Spleen (tissue), 11 donors: ENCODE measurements around the gene KRT27. TPM values are rescaled to one million over a fixed set of nuclear protein-coding genes. Genes with fewer than 3 reads are reported as not detected.

Experiments
- DNase-seq: peaks from one replicate; pipeline ENCODE4 v3.0.0-alpha.2; 2020
- H3K27ac ChIP-seq, 8 donors: fragments of 200-600 bp; sonication (generic) in 7 of 8; 1 replicate in 4 of 8; 2 replicates in 4 of 8; pipeline versions ENCODE4 v1.5.0 to v1.8.0; 2016 to 2021; ENCODE audit warnings: inconsistent platforms in 4 of 8, mild to moderate bottlenecking in 4 of 8, moderate library complexity in 1 of 8
- H3K27me3 ChIP-seq, 7 donors: fragments of 200-600 bp; sonication (generic) in 6 of 7; replicated peaks in 1 of 7; 1 replicate in 4 of 7; 2 replicates in 3 of 7; pipeline versions ENCODE4 v1.5.0 to v1.8.0; 2016 to 2021; ENCODE audit warnings: inconsistent platforms in 3 of 7, mild to moderate bottlenecking in 1 of 7
- H3K36me3 ChIP-seq, 6 donors: fragments of 200-600 bp; sonication (generic) in 5 of 6; 1 replicate in 4 of 6; 2 replicates in 2 of 6; pipeline versions ENCODE4 v1.5.0 to v1.8.0; 2016 to 2021; ENCODE audit warnings: inconsistent platforms in 2 of 6
- H3K4me1 ChIP-seq, 6 donors: fragments of 200-600 bp; sonication (generic) in 5 of 6; 1 replicate in 3 of 6; 2 replicates in 3 of 6; pipeline versions ENCODE4 v1.5.0 to v1.8.0; 2016 to 2021; ENCODE audit warnings: inconsistent platforms in 3 of 6
- H3K4me3 ChIP-seq, 8 donors: fragments of 200-600 bp; sonication (generic) in 7 of 8; 1 replicate in 4 of 8; 2 replicates in 4 of 8; pipeline versions ENCODE4 v1.5.0 to v1.8.0; 2016 to 2021; ENCODE audit warnings: inconsistent platforms in 4 of 8, mild to moderate bottlenecking in 4 of 8, moderate library complexity in 2 of 8
- H3K9me3 ChIP-seq, 8 donors: fragments of 200-600 bp; sonication (generic) in 7 of 8; 1 replicate in 4 of 8; 2 replicates in 4 of 8; pipeline versions ENCODE4 v1.5.0 to v1.8.0; 2016 to 2021; ENCODE audit warnings: inconsistent platforms in 4 of 8
- CTCF ChIP-seq, 11 experiments: fragments of 200-600 bp in 7 of 11; fragments of 450-650 bp in 4 of 11; sonication (generic) in 4 of 11; IDR thresholded peaks in 8 of 11; conservative IDR thresholded peaks in 3 of 11; 1 replicate in 7 of 11; 2 replicates in 4 of 11; pipeline versions ENCODE4 v1.4.0 to v1.8.0; 2016 to 2021; ENCODE audit warnings: antibody characterized with exemption in 11 of 11, inconsistent platforms in 4 of 11, mild to moderate bottlenecking in 1 of 11
- POLR2A ChIP-seq, 3 donors: fragments of 450-650 bp; IDR thresholded peaks; one replicate each; pipeline ENCODE4 v1.5.1; 2017; ENCODE audit warnings: antibody characterized with exemption in 3 of 3, mild to moderate bottlenecking in 1 of 3
- POLR2AphosphoS5 ChIP-seq, 3 donors: sonication (generic); formaldehyde crosslinking; IDR thresholded peaks; one replicate each; pipeline ENCODE4 v1.5.1; 2017; ENCODE audit warnings: antibody characterized with exemption in 3 of 3
- WGBS, 5 donors: extraction: QIAGEN DNeasy Blood & Tissue Kit in 3 of 5; methylation state at CpG; one replicate each; pipeline versions ENCODE4 v1.1.5 to v1.1.7; 2013 to 2018; 5-methylcytosine and 5-hydroxymethylcytosine counted together
- intact Hi-C: fragments of 100-400 bp; cut with DNase I; formaldehyde crosslinking; loops from one replicate; pipeline ENCODE4 v1.15.0; 2023; ENCODE audit warnings: low total_unique reads
- polyA plus RNA-seq, 3 donors: library from polyadenylated mRNA; stranded (reverse); fragments of 200-250 nt; gene quantifications; one replicate each; pipeline ENCODE4 v1.2.1, GENCODE V29; 2013
- total RNA-seq, 7 donors: library from RNA; depleted of rRNA in 3 of 7; stranded (reverse); fragments of >200 nt in 3 of 7; fragmentation: NEBNext Ultra II Directional in 4 of 7; extraction: Animal tissue kit (Norgen Biotek cat#: 25700) in 4 of 7; gene quantifications; one replicate each; pipeline versions ENCODE4 v1.1.0 to v1.2.1, GENCODE V29; 2016 to 2021
- donor health status: healthy with polysubstance abuse.
- donor health status: DM: no; HTN: no; CAD: no; lungs with moderate emphysema.
- donor health status: DM: no; HTN: no; CAD: no.
- donor health status: Bipolar disorder and iron deficiency.
- donor health status: healthy.
- donor health status: DM: no; HTN: no; CAD: no.
- donor health status: DM: yes; HTN: yes; CAD: no.

Gene KRT27
- total and polyA plus RNA-seq, 10 donors, result 0.09 to 0.42 (median 0.12) TPM; not detected in 7

GRCh38 chr17:40793832-40794231, 11.5 kb upstream of the KRT27 start:
- no peak for DNase-seq
- TF ChIP-seq POLR2A (IDR thresholded peaks at IDR 0.05) (no peak), CTCF (IDR thresholded peaks at IDR 0.05 in 8 of 11, conservative IDR thresholded peaks at IDR 0.05 in 3 of 11) (no peak), POLR2AphosphoS5 (IDR thresholded peaks at IDR 0.05) (no peak)
- Histone ChIP-seq H3K9me3 (no peaks in the 10 kb centered on the region), H3K4me3 (no peak overlapping the region), H3K27ac (no peak overlapping the region), H3K4me1 (no peaks in the 10 kb centered on the region), H3K36me3 (no peaks in the 10 kb centered on the region), H3K27me3 (peaks cover 0 to 43% (median 10%) of the 10 kb centered on the region in 7 donors)
- WGBS, 5 donors, result 69 to 84% (median 82%) methylated on average over 10 of the region's 10 CpGs
- intact Hi-C loops, result no loop called here

- Histone ChIP-seq H3K27me3 (peaks cover 0 to 28% (median 5%) of the 10 kb centered on the region in 7 donors), H3K4me3 (no peak overlapping the region), H3K9me3 (no peaks in the 10 kb centered on the region), H3K4me1 (peaks cover 0 to 7% (median 0%) of the 10 kb centered on the region in 6 donors), H3K27ac (no peak overlapping the region), H3K36me3 (no peaks in the 10 kb centered on the region)
- no peak for DNase-seq
- intact Hi-C loops, result no loop called here
- TF ChIP-seq CTCF (IDR thresholded peaks at IDR 0.05 in 8 of 11, conservative IDR thresholded peaks at IDR 0.05 in 3 of 11) (peak in 7 of 11 experiments; percentile 13 to 50 (median 29)), POLR2A (IDR thresholded peaks at IDR 0.05) (no peak), POLR2AphosphoS5 (IDR thresholded peaks at IDR 0.05) (no peak)
- 45 to 57% (median 49%) methylated on average over 6 of the region's 6 CpGs for WGBS, 5 donors
Observed at GRCh38 chr17:40791787-40792436, 9.6 kb upstream of the KRT27 start.

GRCh38 chr17:40791111-40791510, 8.8 kb upstream of the KRT27 start:
- intact Hi-C loops, result no loop called here
- Histone ChIP-seq H3K9me3 (no peaks in the 10 kb centered on the region), H3K4me1 (peaks cover 0 to 7% (median 0%) of the 10 kb centered on the region in 6 donors), H3K36me3 (no peaks in the 10 kb centered on the region), H3K27ac (no peak overlapping the region), H3K27me3 (peaks cover 0 to 20% (median 0%) of the 10 kb centered on the region in 7 donors), H3K4me3 (no peak overlapping the region)
- 82 to 100% (median 96%) methylated on average over 1 of the region's 1 CpG for WGBS, 5 donors
- no peak for TF ChIP-seq POLR2AphosphoS5 (IDR thresholded peaks at IDR 0.05)
- no peak for TF ChIP-seq CTCF (IDR thresholded peaks at IDR 0.05 in 8 of 11, conservative IDR thresholded peaks at IDR 0.05 in 3 of 11)
- no peak for TF ChIP-seq POLR2A (IDR thresholded peaks at IDR 0.05)
- no peak for DNase-seq

GRCh38 chr17:40779181-40779909, 3.0 kb downstream of the KRT27 start:
- Histone ChIP-seq H3K27ac (no peak overlapping the region), H3K4me1 (peaks cover 0 to 8% (median 0%) of the 10 kb centered on the region in 6 donors), H3K36me3 (no peaks in the 10 kb centered on the region), H3K4me3 (peak overlapping the region in 4 of 8 donors; percentile 9 to 52 (median 24)), H3K9me3 (no peaks in the 10 kb centered on the region), H3K27me3 (peaks cover 0 to 65% (median 15%) of the 10 kb centered on the region in 7 donors)
- DNase-seq, result no peak
- no peak for TF ChIP-seq CTCF (IDR thresholded peaks at IDR 0.05 in 8 of 11, conservative IDR thresholded peaks at IDR 0.05 in 3 of 11)
- TF ChIP-seq POLR2AphosphoS5 (IDR thresholded peaks at IDR 0.05), result no peak
- no peak for TF ChIP-seq POLR2A (IDR thresholded peaks at IDR 0.05)
- WGBS, 5 donors, result 15 to 41% (median 36%) methylated on average over 37 of the region's 37 CpGs
- intact Hi-C loops, result no loop called here
